Left renal cortex interstitium (tissue), 4 donors: ENCODE data around the gene PHF20. TPM values are rescaled to one million over a fixed set of nuclear protein-coding genes. Genes with fewer than 3 reads are reported as not detected.
A peak's percentile ranks its signal among the peaks of the same experiment; 100 is the strongest.
"Not testable (repeated sequence)": the region's sequence is repeated elsewhere in the genome, so short reads cannot be mapped to it uniquely, and the experiment has no call there.

Experiments used
- DNase-seq, 4 donors: peaks; one replicate each; pipeline ENCODE4 v3.0.0-alpha.2; 2013; ENCODE audit warnings: low read depth in 4 of 4, low spot score in 2 of 4, missing footprints in 1 of 4
- polyA plus RNA-seq, 4 donors: library from polyadenylated mRNA; unstranded; fragments of 120-200 nt; gene quantifications; one replicate each; pipeline ENCODE4 v1.2.1, GENCODE V29; 2013; ENCODE audit not compliant: insufficient read length in 4 of 4

PHF20 gene
- polyA plus RNA-seq, 4 donors = 31.3 to 43.0 (median 35.4) TPM

- DNase-seq = no peak
Measured at GRCh38 chr20:35833241-35833640, 61.4 kb downstream of the PHF20 start.

GRCh38 chr20:35837577-35838195, 65.9 kb downstream of the PHF20 start:
- DNase-seq = peak in 1 of 4 donors; percentile 18

GRCh38 chr20:35838205-35838604, 66.4 kb downstream of the PHF20 start:
- no peak for DNase-seq

DNA sequence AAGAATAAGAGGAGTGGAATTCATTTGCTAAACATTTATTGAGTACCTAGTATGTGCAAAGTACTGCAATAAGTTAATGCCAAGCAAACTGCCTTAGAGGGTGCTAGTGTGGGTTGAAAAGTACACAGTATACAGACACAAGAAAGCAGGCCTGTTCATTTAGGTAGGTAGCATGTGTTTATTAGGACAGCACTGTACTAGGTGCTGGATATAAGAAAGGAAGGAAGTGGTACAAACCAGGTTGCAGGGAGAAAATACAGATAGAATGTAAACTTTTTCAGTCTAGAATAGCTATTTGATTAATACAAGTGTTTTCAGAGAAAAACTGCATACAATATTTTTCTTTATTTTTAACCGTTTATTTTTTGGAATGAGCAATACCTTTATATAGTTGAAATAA, 68.1 kb downstream of the PHF20 start:
- DNase-seq = no peak

- no peak for DNase-seq
Measured at GRCh38 chr20:35840421-35840820, 68.6 kb downstream of the PHF20 start.

GRCh38 chr20:35842361-35842760, 70.5 kb downstream of the PHF20 start:
- DNase-seq = no peak

GRCh38 chr20:35843894-35844293, 72.1 kb downstream of the PHF20 start:
- DNase-seq = not testable (repeated sequence)

- DNase-seq = no peak
Measured at GRCh38 chr20:35845561-35845960, 73.7 kb downstream of the PHF20 start.

DNA sequence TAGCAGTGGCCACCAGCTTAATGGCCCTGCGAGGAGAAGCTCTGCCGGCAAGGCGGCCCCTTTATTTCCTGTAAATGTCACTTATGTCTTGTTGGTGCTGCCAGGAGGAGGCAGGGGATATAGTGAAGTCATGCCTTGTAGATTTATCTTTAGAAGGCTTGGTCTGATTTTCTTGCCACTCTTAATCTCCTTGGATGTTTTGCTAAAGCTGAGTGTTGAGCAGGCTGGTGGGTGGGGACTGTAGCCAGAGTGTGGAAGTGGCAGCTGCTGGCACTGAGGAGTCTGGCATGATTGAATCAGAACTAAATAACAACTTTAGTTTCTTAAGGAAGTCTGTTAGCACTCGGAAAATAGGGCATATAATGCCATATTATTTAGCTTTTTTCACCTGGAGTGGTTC, 77.9 kb downstream of the PHF20 start:
- DNase-seq = no peak

DNA sequence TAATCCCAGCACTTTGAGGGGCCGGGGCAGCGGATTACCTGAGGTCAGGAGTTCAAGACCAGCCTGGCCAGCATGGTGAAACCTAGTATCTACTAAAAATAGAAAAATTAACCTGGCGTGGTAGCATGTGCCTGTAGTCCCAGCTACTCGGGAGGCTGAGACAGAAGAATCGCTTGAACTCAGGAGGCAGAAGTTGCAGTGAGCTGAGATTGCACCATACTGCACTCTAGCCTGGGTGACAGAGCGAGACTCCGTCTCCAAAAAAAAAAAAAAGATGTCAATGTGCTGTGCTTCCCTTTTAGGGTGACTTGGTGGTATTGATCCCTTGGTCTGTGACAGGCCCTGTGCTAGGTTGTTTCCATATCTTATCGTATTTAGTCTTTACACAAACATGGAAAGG, 79.8 kb downstream of the PHF20 start:
- DNase-seq = not testable (repeated sequence)

- DNase-seq = no peak
Measured at GRCh38 chr20:35854713-35855348, 83.0 kb downstream of the PHF20 start.

- not testable (repeated sequence) for DNase-seq
Measured at GRCh38 chr20:35855641-35856040, 83.8 kb downstream of the PHF20 start.

DNA sequence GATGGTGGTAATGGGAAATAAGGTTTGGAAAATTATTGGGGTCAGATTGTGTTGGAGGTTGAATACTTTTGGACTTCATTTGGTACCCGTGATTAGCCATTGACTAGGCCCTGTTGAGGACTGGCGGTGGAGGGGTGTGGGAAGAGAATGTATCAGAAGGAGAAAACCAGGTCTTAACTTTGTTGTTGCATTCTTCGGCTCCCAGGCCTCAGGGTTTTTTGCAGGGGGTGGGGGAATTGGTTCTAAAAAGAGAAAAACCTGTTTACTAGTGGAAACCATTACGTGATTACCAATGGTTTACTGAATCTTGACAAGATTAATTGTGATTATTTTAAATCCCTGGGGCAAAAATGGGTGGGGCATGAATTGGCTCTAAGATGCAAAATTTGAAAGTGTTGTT, 85.1 kb downstream of the PHF20 start:
- no peak for DNase-seq

DNA sequence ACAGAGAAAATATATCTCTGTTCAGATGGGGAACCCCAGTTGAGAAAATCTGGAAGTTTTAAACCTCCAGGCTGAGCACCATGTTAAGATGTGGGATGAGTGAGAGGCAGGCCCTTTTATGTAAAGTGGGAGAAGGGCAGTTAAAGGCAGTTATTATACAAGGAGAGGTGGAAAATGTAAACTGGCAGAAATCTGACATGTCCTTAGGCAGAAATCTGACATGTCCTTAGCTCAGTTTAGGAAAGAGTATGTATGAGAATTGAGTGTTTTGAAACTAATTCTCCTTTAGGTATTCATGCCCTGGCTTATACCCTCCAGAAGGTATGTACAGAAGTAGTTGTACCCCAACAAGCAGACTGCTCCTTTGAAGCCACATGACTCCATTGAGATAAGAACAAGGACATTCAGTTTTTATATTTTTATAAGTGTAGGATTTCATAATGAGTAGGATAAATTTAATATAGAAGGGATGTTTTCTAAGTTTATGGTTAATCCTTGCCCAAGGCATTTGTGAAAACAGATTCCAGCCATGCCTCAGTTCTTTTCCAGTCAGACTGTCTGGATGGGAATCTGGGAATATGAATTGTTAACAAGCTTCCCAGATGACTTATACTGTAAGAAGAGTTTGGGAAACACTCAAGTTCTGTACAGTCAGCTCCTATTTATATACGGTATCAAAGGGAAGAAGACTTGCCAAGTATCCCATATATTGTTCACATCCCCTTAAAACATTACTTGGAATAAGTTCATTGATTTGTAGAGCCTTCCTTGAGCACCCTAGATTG, 94.8 kb downstream of the PHF20 start:
- DNase-seq = no peak

- no peak for DNase-seq
Measured at GRCh38 chr20:35870541-35871258, 98.9 kb downstream of the PHF20 start.

GRCh38 chr20:35871259-35871771, 99.5 kb downstream of the PHF20 start:
- no peak for DNase-seq

DNA sequence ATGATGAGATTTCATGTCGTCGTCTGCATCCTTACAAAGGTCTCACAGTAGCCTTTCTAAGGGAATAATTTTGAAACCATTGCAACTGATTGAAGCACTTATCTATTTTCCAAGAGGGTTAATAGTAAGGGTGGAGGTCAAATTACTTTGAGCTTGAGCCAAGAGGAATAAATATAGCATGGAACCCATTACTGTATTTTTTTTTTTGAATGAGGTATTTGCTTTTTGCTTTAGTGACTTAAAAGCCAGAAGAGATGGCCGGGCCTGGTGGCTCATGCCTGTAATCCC, 104.2 kb downstream of the PHF20 start:
- DNase-seq = no peak

GRCh38 chr20:35877611-35878010, 105.8 kb downstream of the PHF20 start:
- DNase-seq = no peak

DNA sequence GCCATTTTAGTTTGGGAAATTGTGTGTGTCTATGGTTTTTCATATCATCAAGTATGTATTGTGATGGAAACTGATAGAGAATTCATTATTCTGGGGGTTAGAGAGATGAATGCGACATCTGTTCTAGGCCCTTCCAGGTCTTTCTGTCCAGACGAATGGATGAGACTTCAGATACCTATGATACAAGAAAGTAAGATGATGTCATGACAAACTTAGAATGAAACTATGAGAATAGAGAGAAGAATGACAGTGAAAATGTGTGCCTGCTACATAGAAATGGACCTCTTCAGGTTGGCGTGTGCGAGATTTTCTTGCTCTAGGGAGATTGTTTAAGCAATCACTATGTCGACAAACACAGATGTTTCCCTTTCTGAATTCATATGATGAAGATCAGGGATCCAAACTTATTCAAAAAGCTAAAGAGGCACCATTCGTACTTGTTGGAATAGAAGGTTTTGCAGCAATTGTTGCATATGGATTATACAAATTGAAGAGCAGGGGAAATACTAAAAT, 106.4 kb downstream of the PHF20 start:
- DNase-seq = no peak

DNA sequence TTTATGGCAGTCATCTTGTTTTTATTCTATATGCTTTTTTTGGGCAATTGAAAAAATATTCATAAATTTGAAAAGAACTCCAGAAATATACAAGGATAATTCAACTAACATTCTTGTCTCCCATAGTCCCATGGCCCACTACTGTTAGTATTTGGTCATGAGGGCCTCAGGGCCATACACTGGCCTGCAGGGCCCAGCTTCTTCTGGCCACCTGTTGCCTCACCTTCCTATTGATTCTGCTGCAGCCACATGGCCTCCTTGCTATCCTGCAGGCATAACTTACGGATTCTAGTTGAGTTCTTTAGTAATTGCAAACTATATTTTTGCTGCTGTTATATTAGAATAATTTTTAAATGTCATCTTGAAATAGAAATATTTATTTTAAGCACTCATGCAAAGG, 109.9 kb downstream of the PHF20 start:
- no peak for DNase-seq
